Measurements from ENCODE around the gene RBM45.
"Not testable (repeated sequence)": the region's sequence is repeated elsewhere in the genome, so short reads cannot be mapped to it uniquely, and the experiment has no call there.

RBM45 gene

GRCh38 chr2:178074123-178075005 lies 37.9 kb upstream of the RBM45 start:
- ATAC-seq (ENCODE audit: low read depth) = peak; percentile 34; the same call in 1 of the 3 replicates
- TF ChIP-seq CTCF (IDR thresholded peaks at IDR 0.05; ENCODE audit: poor library complexity, severe bottlenecking) = no peak
- no peaks in the 10 kb centered on the region for H3K9me3 ChIP-seq (ENCODE audit: severe bottlenecking)
- no peak for DNase-seq (ENCODE audit: low spot score)
- H3K27ac ChIP-seq (ENCODE audit: poor library complexity, severe bottlenecking) = no peak overlapping the region
- H3K36me3 ChIP-seq (ENCODE audit: low read depth) = no peaks in the 10 kb centered on the region
- H3K4me3 ChIP-seq (ENCODE audit: severe bottlenecking) = no peak overlapping the region
- peaks cover 8% of the 10 kb centered on the region for H3K4me1 ChIP-seq (ENCODE audit: insufficient read depth, poor library complexity, severe bottlenecking)
- no peaks in the 10 kb centered on the region for H3K27me3 ChIP-seq (ENCODE audit: insufficient read depth, poor library complexity, severe bottlenecking)

- no peak for DNase-seq (ENCODE audit: low spot score)
- no peak; the same call in 1 of the 3 replicates for ATAC-seq (ENCODE audit: low read depth)
Observed at GRCh38 chr2:178075006-178075326, 37.3 kb upstream of the RBM45 start.

GRCh38 chr2:178076130-178076529 lies 36.1 kb upstream of the RBM45 start:
- Histone ChIP-seq H3K4me1 (ENCODE audit: insufficient read depth, poor library complexity, severe bottlenecking) (peaks cover 8% of the 10 kb centered on the region), H3K27me3 (ENCODE audit: insufficient read depth, poor library complexity, severe bottlenecking) (no peaks in the 10 kb centered on the region), H3K27ac (ENCODE audit: poor library complexity, severe bottlenecking) (no peak overlapping the region), H3K4me3 (ENCODE audit: severe bottlenecking) (no peak overlapping the region), H3K9me3 (ENCODE audit: severe bottlenecking) (no peaks in the 10 kb centered on the region), H3K36me3 (ENCODE audit: low read depth) (no peaks in the 10 kb centered on the region)
- DNase-seq (ENCODE audit: low spot score) (no peak), ATAC-seq (ENCODE audit: low read depth) (no peak)
- TF ChIP-seq CTCF (IDR thresholded peaks at IDR 0.05; ENCODE audit: poor library complexity, severe bottlenecking) = no peak

More at GRCh38 chr2:178075006-178075326, 37.3 kb upstream of the RBM45 start:
- H3K4me3 ChIP-seq (ENCODE audit: severe bottlenecking) = no peak overlapping the region
- no peaks in the 10 kb centered on the region for H3K9me3 ChIP-seq (ENCODE audit: severe bottlenecking)
- peaks cover 8% of the 10 kb centered on the region for H3K4me1 ChIP-seq (ENCODE audit: insufficient read depth, poor library complexity, severe bottlenecking)
- no peak overlapping the region for H3K27ac ChIP-seq (ENCODE audit: poor library complexity, severe bottlenecking)
- no peaks in the 10 kb centered on the region for H3K27me3 ChIP-seq (ENCODE audit: insufficient read depth, poor library complexity, severe bottlenecking)
- H3K36me3 ChIP-seq (ENCODE audit: low read depth) = no peaks in the 10 kb centered on the region
- TF ChIP-seq CTCF (IDR thresholded peaks at IDR 0.05; ENCODE audit: poor library complexity, severe bottlenecking) = no peak

GRCh38 chr2:178079279-178079678 lies 33.0 kb upstream of the RBM45 start:
- H3K27ac ChIP-seq (ENCODE audit: poor library complexity, severe bottlenecking); H3K4me3 ChIP-seq (ENCODE audit: severe bottlenecking); H3K9me3 ChIP-seq (ENCODE audit: severe bottlenecking); H3K36me3 ChIP-seq (ENCODE audit: low read depth); DNase-seq (ENCODE audit: low spot score); ATAC-seq (ENCODE audit: low read depth); H3K4me1 ChIP-seq (ENCODE audit: insufficient read depth, poor library complexity, severe bottlenecking); H3K27me3 ChIP-seq (ENCODE audit: insufficient read depth, poor library complexity, severe bottlenecking): not testable (repeated sequence)

- Histone ChIP-seq H3K27me3 (ENCODE audit: insufficient read depth, poor library complexity, severe bottlenecking) (no peaks in the 10 kb centered on the region), H3K9me3 (ENCODE audit: severe bottlenecking) (no peaks in the 10 kb centered on the region), H3K27ac (ENCODE audit: poor library complexity, severe bottlenecking) (no peak overlapping the region), H3K4me3 (ENCODE audit: severe bottlenecking) (no peak overlapping the region), H3K4me1 (ENCODE audit: insufficient read depth, poor library complexity, severe bottlenecking) (no peaks in the 10 kb centered on the region), H3K36me3 (ENCODE audit: low read depth) (no peaks in the 10 kb centered on the region)
- DNase-seq (ENCODE audit: low spot score) (no peak), ATAC-seq (ENCODE audit: low read depth) (no peak)
- no peak for TF ChIP-seq CTCF (IDR thresholded peaks at IDR 0.05; ENCODE audit: poor library complexity, severe bottlenecking)
Observed at GRCh38 chr2:178082408-178083045, 29.7 kb upstream of the RBM45 start.

All from RWPE2 (cell line).